Loucy (cell line): Measurements from ENCODE around the gene TNRC6C.

Experiments
- CTCF ChIP-seq: fragments of 200-600 bp; sonication (generic); conservative IDR thresholded peaks from 2 replicates; pipeline ENCODE4 v1.5.1; 2014; ENCODE audit warnings: mild to moderate bottlenecking, antibody characterized with exemption, low read length
- EZH2phosphoT487 ChIP-seq: fragments of 200-600 bp; IDR thresholded peaks from 2 replicates; pipeline ENCODE4 v1.6.1; 2018; ENCODE audit warnings: antibody characterized with exemption, mild to moderate bottlenecking, moderate library complexity, borderline replicate concordance

- TF ChIP-seq CTCF (no peak), EZH2phosphoT487 (no peak)
Measured at GRCh38 chr17:78121801-78122215, 163.3 kb downstream of the TNRC6C start.
